K562 (cell line): ENCODE data around the gene ADAD1. TPM values are rescaled to one million over a fixed set of nuclear protein-coding genes. Genes with fewer than 3 reads are reported as not detected.

Experiments used
- ATAC-seq: fragments of 200-7000 bp; cut with Tn5 transposase; 3 replicates; pipeline ENCODE4 v1.9.1; 2020; ENCODE audit warnings: moderate library complexity
- BruUV-seq: library from RNA; stranded (reverse); fragments of 400-500 nt; replicated peaks from 2 replicates; lab custom pipeline; 2021; lab: Mats Ljungman, UMichigan
- CTCF ChIA-PET: fragments of 300-600 bp; formaldehyde crosslinking; extraction: SDS; loops from one replicate; lab custom pipeline; 2021; ENCODE audit warnings: low intra/inter-chr PET ratio; lab: Yijun Ruan, JAX
- POLR2A ChIA-PET: fragments of 300-600, 350-650 bp; sonication (Branson Sonifier 250); formaldehyde crosslinking; extraction: SDS; loops from one replicate; lab custom pipeline; 2021; ENCODE audit warnings: antibody characterized with exemption, inconsistent platforms; lab: Yijun Ruan, JAX
- DNase-seq, 4 experiments: peaks; one replicate each; pipeline versions ENCODE4 v3.0.0 to v3.0.0-alpha.2; 2011 to 2018; ENCODE audit warnings: low spot score in 3 of 4, mixed read lengths in 3 of 4; ENCODE audit errors: extremely low read depth in 1 of 4
- FAIRE-seq: peaks from 2 replicates; lab custom pipeline; 2011; peaks lifted over from hg19 to GRCh38; lab: Jason Lieb, UNC
- H2AFZ ChIP-seq: 2 replicates; pipeline ENCODE4 v1.6.0; 2011; ENCODE audit warnings: low read depth, low read length, control low read depth, inconsistent platforms
- H3K27ac ChIP-seq: fragments of 200-600 bp; 3 replicates; pipeline ENCODE4 v1.8.0; 2011; ENCODE audit warnings: low read depth, mild to moderate bottlenecking, control low read depth, inconsistent platforms, low read length, moderate library complexity, mixed read lengths; ENCODE audit errors: extremely low read depth
- H3K27me3 ChIP-seq, 2 experiments: fragments of 300-600 bp in 1 of 2; 2 replicates in 1 of 2; 3 replicates in 1 of 2; pipeline versions ENCODE4 v1.6.0 to v1.8.0; 2011; ENCODE audit warnings: inconsistent platforms in 2 of 2, low read length in 2 of 2, mild to moderate bottlenecking in 1 of 2, mixed read lengths in 1 of 2, moderate library complexity in 1 of 2; ENCODE audit not compliant: control insufficient read depth in 2 of 2, insufficient read depth in 2 of 2
- H3K36me3 ChIP-seq: fragments of 300-600 bp; 3 replicates; pipeline ENCODE4 v1.8.0; 2011; ENCODE audit warnings: mild to moderate bottlenecking, low read length, inconsistent platforms; ENCODE audit not compliant: control insufficient read depth, insufficient read depth
- H3K4me1 ChIP-seq, 2 experiments: fragments of 200-600 bp in 1 of 2; replicated peaks in 1 of 2; 2 replicates in 1 of 2; 3 replicates in 1 of 2; pipeline versions ENCODE4 v1.5.1 to v1.8.0; 2011; ENCODE audit warnings: inconsistent platforms in 2 of 2, low read length in 2 of 2, mild to moderate bottlenecking in 1 of 2, mixed read lengths in 1 of 2, moderate library complexity in 1 of 2; ENCODE audit not compliant: control insufficient read depth in 2 of 2, insufficient read depth in 2 of 2
- H3K4me2 ChIP-seq: 2 replicates; pipeline ENCODE4 v1.6.1; 2011; ENCODE audit warnings: low read length, control low read depth, inconsistent platforms, mixed read lengths; ENCODE audit not compliant: insufficient read depth
- H3K4me3 ChIP-seq: fragments of 200-600 bp; sonication (generic), shearing (Covaris generic); 2 replicates; pipeline ENCODE4 v1.5.1; 2016; ENCODE audit warnings: control low read depth, inconsistent platforms
- H3K79me2 ChIP-seq: fragments of 200-600 bp; 3 replicates; pipeline ENCODE4 v1.8.0; 2011; ENCODE audit warnings: low read length, inconsistent platforms; ENCODE audit not compliant: control insufficient read depth, insufficient read depth
- H3K9ac ChIP-seq, 2 experiments: 2 replicates each; pipeline versions ENCODE4 v1.6.0 to v1.6.1; 2011; ENCODE audit warnings: low read depth in 2 of 2, low read length in 2 of 2, control low read depth in 1 of 2, inconsistent platforms in 1 of 2, mild to moderate bottlenecking in 1 of 2, mixed read lengths in 1 of 2; ENCODE audit not compliant: insufficient read depth in 1 of 2
- H3K9me1 ChIP-seq: one replicate; pipeline ENCODE4 v1.6.0; 2011; ENCODE audit warnings: inconsistent platforms, mild to moderate bottlenecking, low read length, moderate library complexity; ENCODE audit not compliant: control insufficient read depth, insufficient read depth
- H3K9me3 ChIP-seq: replicated peaks from 2 replicates; pipeline ENCODE4 v1.5.1; 2011; ENCODE audit warnings: low read depth, low read length, inconsistent platforms; ENCODE audit not compliant: control insufficient read depth, insufficient read depth
- H4K20me1 ChIP-seq: replicated peaks from 2 replicates; pipeline ENCODE4 v1.6.1; 2011; ENCODE audit warnings: low read length, inconsistent platforms, mixed read lengths; ENCODE audit not compliant: control insufficient read depth, insufficient read depth
- C11orf30 ChIP-seq: fragments of 450-650 bp; IDR thresholded peaks from 2 replicates; pipeline ENCODE4 v1.6.1; 2016; ENCODE audit warnings: low read depth, mild to moderate bottlenecking
- CSDE1 ChIP-seq, 2 experiments: fragments of 450-650 bp; IDR thresholded peaks; 2 replicates each; pipeline ENCODE4 v1.6.1; 2016; ENCODE audit warnings: mild to moderate bottlenecking in 1 of 2
- DPF2 ChIP-seq: fragments of 450-650 bp; IDR thresholded peaks from 2 replicates; pipeline ENCODE4 v1.6.1; 2016
- ETV1 ChIP-seq: fragments of 450-650 bp; conservative IDR thresholded peaks from 2 replicates; pipeline ENCODE4 v1.6.1; 2016; ENCODE audit warnings: missing genetic modification characterization, control low read depth, low read depth, missing compliant biosample characterization
- FOS ChIP-seq: IDR thresholded peaks from 3 replicates; pipeline ENCODE4 v1.6.1; 2011; ENCODE audit not compliant: insufficient read length; ENCODE audit errors: extremely low read depth
- JUND ChIP-seq, 2 experiments: IDR thresholded peaks; 2 replicates in 1 of 2; 3 replicates in 1 of 2; pipeline ENCODE4 v1.6.1; 2011; ENCODE audit warnings: borderline replicate concordance in 2 of 2, low read depth in 2 of 2, low read length in 2 of 2, improper control_type of control experiment in 1 of 2, missing biosample characterization in 1 of 2, missing genetic modification characterization in 1 of 2, missing genetic modification reagents in 1 of 2
- MAFF ChIP-seq: IDR thresholded peaks from 2 replicates; pipeline ENCODE4 v1.6.1; 2012; ENCODE audit warnings: low read length, improper control_type of control experiment
- MAFG ChIP-seq: fragments of 450-650 bp; conservative IDR thresholded peaks from 2 replicates; pipeline ENCODE4 v1.6.1; 2016; ENCODE audit warnings: missing genetic modification characterization, missing compliant biosample characterization
- MAFK ChIP-seq: IDR thresholded peaks from 2 replicates; pipeline ENCODE4 v1.6.1; 2011; ENCODE audit warnings: low read length, improper control_type of control experiment
- MGA ChIP-seq: fragments of 450-650 bp; IDR thresholded peaks from 2 replicates; pipeline ENCODE4 v1.6.1; 2016; ENCODE audit warnings: mild to moderate bottlenecking, moderate library complexity
- NELFE ChIP-seq: IDR thresholded peaks from 2 replicates; pipeline ENCODE4 v1.6.1; 2011; ENCODE audit warnings: mild to moderate bottlenecking; ENCODE audit not compliant: insufficient read depth, insufficient read length
- SETDB1 ChIP-seq: IDR thresholded peaks from one replicate; pipeline ENCODE4 v1.6.1; 2012; ENCODE audit warnings: low read length, control low read depth, inconsistent platforms
- TBP ChIP-seq: optimal IDR thresholded peaks from 2 replicates; pipeline ENCODE3; 2011; ENCODE audit warnings: low read depth, low read length, improper control_type of control experiment
- ZNF316 ChIP-seq: fragments of 450-650 bp; IDR thresholded peaks from 2 replicates; pipeline ENCODE4 v1.6.1; 2016
- WGBS: fragments of 100-300 bp; shearing (Covaris generic); methylation state at CpG from one replicate; pipeline ENCODE4 v1.1.6; 2016; ENCODE audit warnings: low coverage, mixed read lengths; ENCODE audit not compliant: insufficient coverage; ENCODE audit errors: missing lambda C conversion rate; 5-methylcytosine and 5-hydroxymethylcytosine counted together
- in situ Hi-C: fragments of 300-500 bp; cut with MboI; formaldehyde crosslinking; loops from 4 replicates; pipeline ENCODE4 v1.15.0; 2018; ENCODE audit warnings: inconsistent platforms, mixed read lengths
- intact Hi-C: fragments of 100-400 bp; cut with micrococcal nuclease; formaldehyde crosslinking; loops from 2 replicates; pipeline ENCODE4 v1.14.2; 2022
- polyA plus RNA-seq, 8 experiments: library from polyadenylated mRNA; depleted of rRNA in 4 of 8; stranded (reverse) in 5 of 8; unstranded in 3 of 8; fragments of >200 nt; fragmentation: Nextera tagmentation in 2 of 8; fragmentation: Illumina TruSeq in 1 of 8; extraction: Ambion mirVana in 2 of 8; extraction: Trizol in 1 of 8; gene quantifications; 2 replicates each; pipeline versions ENCODE4 v1.2.1 to v1.2.3, GENCODE V29; 2011 to 2014; ENCODE audit warnings: inconsistent platforms in 1 of 8, missing spikeins in 1 of 8
- total RNA-seq, 7 experiments: library from RNA; depleted of rRNA in 6 of 7; stranded (reverse); fragments of >200 nt in 6 of 7; fragmentation: Illumina TruSeq in 2 of 7; extraction: Trizol in 2 of 7; gene quantifications; 2 replicates each; pipeline versions ENCODE4 v1.2.1 to v1.2.3, GENCODE V29; 2011 to 2021; ENCODE audit warnings: low replicate concordance in 1 of 7

The ADAD1 gene
- total and polyA plus RNA-seq, 9 of the 15 experiments (the other 6 are each of a cell fraction or from before 2014, with no cell fraction given), result not detected

- Histone ChIP-seq H3K9me3 (no peaks in the 10 kb centered on the region), H3K27me3 (no peaks in the 10 kb centered on the region), H3K79me2 (no peaks in the 10 kb centered on the region), H3K36me3 (no peaks in the 10 kb centered on the region), H2AFZ (peak overlapping the region; percentile 83), H3K27ac (peak overlapping the region; percentile 30; the same call in 2 of the 3 replicates), H3K4me2 (no peak overlapping the region), H3K4me3 (no peak overlapping the region), H3K9me1 (no peaks in the 10 kb centered on the region), H3K9ac (no peak overlapping the region), H3K4me1 (peaks cover 0 to 9% of the 10 kb centered on the region in 2 experiments; a peak in 1 of 5 replicates), H4K20me1 (no peaks in the 10 kb centered on the region)
- POLR2A ChIA-PET, result interaction anchor here (0.7 kb wide), 1 partner anchor 12 kb away, joined by 3 read pairs; no protein-coding TSS in a partner anchor
- in situ Hi-C loops, result no loop called here
- DNase-seq (peak; percentile 7 to 55 (median 24)), ATAC-seq (peak; percentile 98), FAIRE-seq (peak; percentile 52)
- CTCF ChIA-PET, result no interaction called here
- no TSS peak for BruUV-seq
- intact Hi-C loops, result no loop called here
- 4% methylated on average over 3 of the region's 3 CpGs for WGBS
- TF ChIP-seq CSDE1 (IDR thresholded peaks at IDR 0.05) (no peak), MAFK (peak; percentile 87), JUND (IDR thresholded peaks at IDR 0.05; ENCODE audit: borderline replicate concordance, low read depth, low read length) (peak; percentile 48; the same call in 1 of the 2 replicates), JUND (tag; IDR thresholded peaks at IDR 0.05; ENCODE audit: borderline replicate concordance, low read depth, low read length) (no peak; the same call in 2 of the 3 replicates), DPF2 (peak; percentile 31; the same call in 1 of the 2 replicates), MGA (peak; percentile 66), MAFG (peak; percentile 88), SETDB1 (no peak), C11orf30 (peak; percentile 91), FOS (no peak), TBP (peak; percentile 18), ETV1 (tag) (no peak), NELFE (no peak), MAFF (peak; percentile 79), ZNF316 (peak; percentile 95)
Measured at GRCh38 chr4:122412547-122412946, 33.7 kb downstream of the ADAD1 start.
